MM.1S (cell line): ENCODE data around the gene FBXO48.

Source experiments
- CTCF ChIP-seq: fragments of 300-600 bp; sonication (generic); IDR thresholded peaks from 2 replicates; pipeline ENCODE4 v1.5.1; 2016; ENCODE audit warnings: antibody characterized with exemption, low read length, mixed read lengths
- EZH2 ChIP-seq: fragments of 300-600 bp; sonication (generic); optimal IDR thresholded peaks from 2 replicates; pipeline ENCODE3; 2017; ENCODE audit warnings: low read depth, mild to moderate bottlenecking, antibody characterized with exemption, low read length, mixed read lengths

GRCh38 chr2:68468801-68469200 lies 1.7 kb upstream of the FBXO48 start:
- TF ChIP-seq CTCF (no peak), EZH2 (no peak)
